Gastrocnemius medialis (tissue), 4 donors: ENCODE measurements around the gene USP46. TPM values are rescaled to one million over a fixed set of nuclear protein-coding genes. Genes with fewer than 3 reads are reported as not detected.

Experiments
- ATAC-seq, 2 donors: fragments of 150-250 bp; one replicate each; pipeline ENCODE4 v1.9.1; 2016
- DNase-seq, 2 donors: peaks; one replicate each; pipeline ENCODE4 v3.0.0-alpha.2; 2019
- H3K27ac ChIP-seq, 4 donors: fragments of 200-600 bp; sonication (generic); 1 replicate in 1 of 4; 2 replicates in 3 of 4; pipeline ENCODE4 v1.5.1; 2016 to 2018; ENCODE audit warnings: mild to moderate bottlenecking in 2 of 4, moderate library complexity in 1 of 4
- H3K27me3 ChIP-seq, 3 donors: fragments of 200-600 bp; sonication (generic) in 2 of 3; 1 replicate in 1 of 3; 2 replicates in 2 of 3; pipeline versions ENCODE4 v1.5.1 to v1.6.0; 2016 to 2019; ENCODE audit warnings: mild to moderate bottlenecking in 1 of 3, moderate library complexity in 1 of 3
- H3K36me3 ChIP-seq, 2 donors: fragments of 200-600 bp; sonication (generic) in 1 of 2; one replicate each; pipeline ENCODE4 v1.5.1; 2017 to 2018
- H3K4me1 ChIP-seq, 2 donors: fragments of 200-600 bp; sonication (generic) in 1 of 2; one replicate each; pipeline ENCODE4 v1.5.1; 2016 to 2017; ENCODE audit warnings: mild to moderate bottlenecking in 2 of 2
- H3K4me3 ChIP-seq, 4 donors: fragments of 200-600 bp; sonication (generic) in 3 of 4; 1 replicate in 1 of 4; 2 replicates in 3 of 4; pipeline ENCODE4 v1.5.1; 2016 to 2019; ENCODE audit warnings: mild to moderate bottlenecking in 2 of 4
- H3K9me3 ChIP-seq, 3 donors: fragments of 200-600 bp; sonication (generic) in 2 of 3; 1 replicate in 1 of 3; 2 replicates in 2 of 3; pipeline ENCODE4 v1.5.1; 2016 to 2019
- CTCF ChIP-seq, 5 experiments: fragments of 450-650 bp in 3 of 5; fragments of 200-600 bp in 2 of 5; sonication (generic) in 2 of 5; IDR thresholded peaks in 4 of 5; conservative IDR thresholded peaks in 1 of 5; 1 replicate in 4 of 5; 2 replicates in 1 of 5; pipeline ENCODE4 v1.5.1; 2016 to 2019; ENCODE audit warnings: antibody characterized with exemption in 5 of 5, mild to moderate bottlenecking in 3 of 5, moderate library complexity in 3 of 5
- POLR2A ChIP-seq, 2 donors: fragments of 450-650 bp; IDR thresholded peaks; one replicate each; pipeline ENCODE4 v1.6.1; 2017; ENCODE audit warnings: antibody characterized with exemption in 2 of 2, mild to moderate bottlenecking in 2 of 2, moderate library complexity in 2 of 2
- in situ Hi-C, 4 donors: fragments of 200-750 bp; cut with MboI; loops; one replicate each; pipeline versions ENCODE4 v1.15.0 to v1.8.0; 2017; ENCODE audit warnings: low sequenced_read_pairs in 4 of 4
- intact Hi-C: fragments of 100-400 bp; cut with DNase I; formaldehyde crosslinking; loops from one replicate; pipeline ENCODE4 v1.15.1; 2023; ENCODE audit warnings: low total_unique reads
- total RNA-seq, 4 donors: library from RNA; depleted of rRNA; stranded (reverse); fragments of >200 nt; gene quantifications; one replicate each; pipeline versions ENCODE4 v1.1.0 to v1.2.3, GENCODE V29; 2016

Gene USP46
- total RNA-seq, 4 donors from 2014 or later = 8.9 to 13.2 (median 11.8) TPM

- in situ Hi-C loops = no loop called here
- intact Hi-C loops = no loop called here
- Histone ChIP-seq H3K36me3 (no peaks in the 10 kb centered on the region), H3K27ac (no peak overlapping the region), H3K27me3 (no peaks in the 10 kb centered on the region), H3K4me3 (no peak overlapping the region), H3K9me3 (no peaks in the 10 kb centered on the region), H3K4me1 (no peaks in the 10 kb centered on the region)
- no peak for TF ChIP-seq CTCF (IDR thresholded peaks at IDR 0.05 in 4 of 5, conservative IDR thresholded peaks at IDR 0.05 in 1 of 5)
- TF ChIP-seq POLR2A (IDR thresholded peaks at IDR 0.05) = no peak
- no peak for ATAC-seq
- DNase-seq = no peak
Measured at GRCh38 chr4:52684896-52685295, 25.8 kb upstream of the USP46 start.

- in situ Hi-C loops = no loop called here
- Histone ChIP-seq H3K27ac (no peak overlapping the region), H3K27me3 (no peaks in the 10 kb centered on the region), H3K36me3 (no peaks in the 10 kb centered on the region), H3K4me3 (no peak overlapping the region), H3K9me3 (no peaks in the 10 kb centered on the region), H3K4me1 (no peaks in the 10 kb centered on the region)
- ATAC-seq (no peak), DNase-seq (no peak)
- intact Hi-C loops = no loop called here
- no peak for TF ChIP-seq POLR2A (IDR thresholded peaks at IDR 0.05)
- TF ChIP-seq CTCF (IDR thresholded peaks at IDR 0.05 in 4 of 5, conservative IDR thresholded peaks at IDR 0.05 in 1 of 5) = no peak
Measured at GRCh38 chr4:52680381-52680780, 21.3 kb upstream of the USP46 start.

DNA sequence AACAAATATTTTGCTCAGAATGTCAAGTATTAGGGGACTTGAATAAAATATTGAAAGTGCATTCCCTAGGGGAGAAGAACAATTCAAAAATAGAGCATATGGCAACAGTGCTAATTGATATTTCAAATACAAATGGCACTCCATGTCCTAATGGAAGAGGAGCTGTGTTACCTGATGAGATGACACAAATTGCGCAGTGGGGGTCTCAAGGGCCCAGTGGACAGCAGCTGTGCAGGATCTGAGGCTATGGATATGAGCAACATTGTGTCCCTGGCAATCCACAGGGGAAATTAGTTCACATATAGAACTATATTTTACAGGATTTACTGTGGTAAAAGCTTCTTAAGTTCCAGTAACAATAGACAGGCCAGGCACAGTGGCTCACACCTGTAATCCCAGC lies 17.4 kb upstream of the USP46 start:
- H3K36me3 ChIP-seq = no peaks in the 10 kb centered on the region
- no peaks in the 10 kb centered on the region for H3K27me3 ChIP-seq
- ATAC-seq (no peak), DNase-seq (no peak)
- no peaks in the 10 kb centered on the region for H3K9me3 ChIP-seq
- in situ Hi-C loops (no loop called here), intact Hi-C loops (no loop called here)
- H3K4me1 ChIP-seq = no peaks in the 10 kb centered on the region
- no peak overlapping the region for H3K4me3 ChIP-seq
- no peak overlapping the region for H3K27ac ChIP-seq
- TF ChIP-seq CTCF (IDR thresholded peaks at IDR 0.05 in 4 of 5, conservative IDR thresholded peaks at IDR 0.05 in 1 of 5) = no peak
- TF ChIP-seq POLR2A (IDR thresholded peaks at IDR 0.05) = no peak

- Histone ChIP-seq H3K36me3 (no peaks in the 10 kb centered on the region), H3K27me3 (no peaks in the 10 kb centered on the region), H3K4me1 (no peaks in the 10 kb centered on the region), H3K27ac (no peak overlapping the region), H3K4me3 (no peak overlapping the region), H3K9me3 (no peaks in the 10 kb centered on the region)
- no peak for TF ChIP-seq CTCF (IDR thresholded peaks at IDR 0.05 in 4 of 5, conservative IDR thresholded peaks at IDR 0.05 in 1 of 5)
- TF ChIP-seq POLR2A (IDR thresholded peaks at IDR 0.05) = no peak
- DNase-seq (no peak), ATAC-seq (no peak)
- in situ Hi-C loops = no loop called here
- intact Hi-C loops = no loop called here
Measured at GRCh38 chr4:52675111-52675510, 16.0 kb upstream of the USP46 start.

DNA sequence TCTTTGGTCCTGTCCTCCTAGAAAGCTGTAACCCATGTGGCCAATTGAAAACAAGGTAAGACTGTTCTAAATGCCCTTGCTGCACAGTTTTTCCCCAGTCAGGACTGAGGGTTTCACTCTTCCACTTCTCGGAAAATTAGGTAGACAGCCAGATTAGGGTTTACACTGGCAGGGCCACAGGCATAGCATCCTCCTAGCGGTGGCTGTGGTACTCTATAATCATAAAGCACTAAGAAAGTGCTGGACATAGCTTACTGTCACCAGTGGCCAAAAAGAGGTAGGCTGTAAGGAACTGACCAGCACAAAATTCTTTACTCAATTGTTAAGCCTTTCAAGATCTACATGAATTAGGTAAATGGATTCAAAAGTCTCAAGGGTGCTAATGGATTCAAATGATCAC lies 11.6 kb upstream of the USP46 start:
- no peaks in the 10 kb centered on the region for H3K36me3 ChIP-seq
- H3K4me3 ChIP-seq = no peak overlapping the region
- no peaks in the 10 kb centered on the region for H3K27me3 ChIP-seq
- H3K9me3 ChIP-seq = no peaks in the 10 kb centered on the region
- in situ Hi-C loops (no loop called here), intact Hi-C loops (no loop called here)
- no peak for DNase-seq
- no peak for ATAC-seq
- no peaks in the 10 kb centered on the region for H3K4me1 ChIP-seq
- no peak for TF ChIP-seq POLR2A (IDR thresholded peaks at IDR 0.05)
- TF ChIP-seq CTCF (IDR thresholded peaks at IDR 0.05 in 4 of 5, conservative IDR thresholded peaks at IDR 0.05 in 1 of 5) = no peak
- no peak overlapping the region for H3K27ac ChIP-seq
